Upper lobe of left lung (tissue), 6 donors: ENCODE measurements around the gene MAPK11. TPM values are rescaled to one million over a fixed set of nuclear protein-coding genes. Genes with fewer than 3 reads are reported as not detected.

Experiments used
- ATAC-seq, 2 donors: fragments of 200-7000 bp; cut with Tn5 transposase; one replicate each; pipeline ENCODE4 v1.9.1; 2022; ENCODE audit warnings: mild to moderate bottlenecking in 2 of 2, moderate library complexity in 2 of 2; ENCODE audit not compliant: low FRiP score in 2 of 2
- DNase-seq, 2 donors: peaks; one replicate each; pipeline ENCODE4 v3.0.0-alpha.2; 2019 to 2020
- H3K27ac ChIP-seq, 4 donors: fragments of 200-600 bp; sonication (generic); one replicate each; pipeline ENCODE4 v1.5.1; 2016 to 2019
- H3K27me3 ChIP-seq, 4 donors: fragments of 200-600 bp; sonication (generic); one replicate each; pipeline ENCODE4 v1.5.1; 2017 to 2019
- H3K36me3 ChIP-seq, 4 donors: fragments of 200-600 bp; sonication (generic); one replicate each; pipeline ENCODE4 v1.5.1; 2016 to 2019
- H3K4me1 ChIP-seq, 4 donors: fragments of 200-600 bp; sonication (generic); one replicate each; pipeline ENCODE4 v1.5.1; 2018 to 2019
- H3K4me3 ChIP-seq, 4 donors: fragments of 200-600 bp; sonication (generic); one replicate each; pipeline ENCODE4 v1.5.1; 2017 to 2019; ENCODE audit warnings: mild to moderate bottlenecking in 2 of 4, moderate library complexity in 1 of 4
- H3K9me3 ChIP-seq, 4 donors: fragments of 200-600 bp; sonication (generic); one replicate each; pipeline ENCODE4 v1.5.1; 2018 to 2019
- CTCF ChIP-seq, 6 experiments: fragments of 450-650 bp in 4 of 6; fragments of 200-600 bp in 2 of 6; sonication (generic) in 2 of 6; IDR thresholded peaks; one replicate each; pipeline ENCODE4 v1.5.1; 2016 to 2019; ENCODE audit warnings: antibody characterized with exemption in 6 of 6
- EP300 ChIP-seq, 4 donors: sonication (generic); formaldehyde crosslinking; IDR thresholded peaks; one replicate each; pipeline ENCODE4 v1.5.1; 2017; ENCODE audit warnings: antibody characterized with exemption in 4 of 4, control low read depth in 2 of 4
- POLR2A ChIP-seq, 4 donors: fragments of 450-650 bp; IDR thresholded peaks; one replicate each; pipeline ENCODE4 v1.5.1; 2016 to 2017; ENCODE audit warnings: antibody characterized with exemption in 4 of 4, mild to moderate bottlenecking in 2 of 4
- POLR2AphosphoS5 ChIP-seq, 2 donors: sonication (generic); formaldehyde crosslinking; IDR thresholded peaks; one replicate each; pipeline ENCODE4 v1.5.1; 2017; ENCODE audit warnings: antibody characterized with exemption in 2 of 2
- WGBS, 2 donors: methylation state at CpG; one replicate each; pipeline ENCODE4 v1.1.5; 2017 to 2018; 5-methylcytosine and 5-hydroxymethylcytosine counted together
- total RNA-seq, 6 donors: library from RNA; depleted of rRNA in 4 of 6; stranded (reverse); fragments of >200 nt in 4 of 6; gene quantifications; one replicate each; pipeline versions ENCODE4 v1.1.0 to v1.2.1, GENCODE V29; 2016 to 2021
- donor health status: DM: no; HTN: no; CAD: no; lungs with moderate emphysema.
- donor health status: DM: no; HTN: yes; CAD: no; lungs with severe emphysema.

Gene MAPK11
- total RNA-seq, 6 donors from 2014 or later: 3.1 to 27.3 (median 8.6) TPM

- Histone ChIP-seq H3K36me3 (peaks cover 0 to 3% (median 0%) of the 10 kb centered on the region in 4 donors), H3K27ac (peak overlapping the region in 3 of 4 donors; percentile 15 to 70 (median 42)), H3K4me3 (peak overlapping the region; percentile 56 to 67 (median 62)), H3K27me3 (peaks cover 0 to 13% (median 2%) of the 10 kb centered on the region in 4 donors), H3K9me3 (no peaks in the 10 kb centered on the region), H3K4me1 (peaks cover 16 to 35% (median 18%) of the 10 kb centered on the region in 4 donors)
- ATAC-seq: no peak
- WGBS, 2 donors: 34 to 41% methylated on average over 9 to 10 of the region's 11 CpGs
- no peak for DNase-seq
- TF ChIP-seq EP300 (IDR thresholded peaks at IDR 0.05) (no peak), CTCF (IDR thresholded peaks at IDR 0.05) (no peak), POLR2A (IDR thresholded peaks at IDR 0.05) (no peak), POLR2AphosphoS5 (IDR thresholded peaks at IDR 0.05) (no peak)
Observed at GRCh38 chr22:50260434-50260800, 9.8 kb downstream of the MAPK11 start.

- ATAC-seq: no peak
- no peak for DNase-seq
- no peak for TF ChIP-seq EP300 (IDR thresholded peaks at IDR 0.05)
- no peak for TF ChIP-seq POLR2A (IDR thresholded peaks at IDR 0.05)
- TF ChIP-seq POLR2AphosphoS5 (IDR thresholded peaks at IDR 0.05): no peak
- no peak for TF ChIP-seq CTCF (IDR thresholded peaks at IDR 0.05)
- Histone ChIP-seq H3K27ac (no peak overlapping the region), H3K9me3 (no peaks in the 10 kb centered on the region), H3K27me3 (peaks cover 0 to 13% (median 2%) of the 10 kb centered on the region in 4 donors), H3K4me1 (peaks cover 16 to 35% (median 18%) of the 10 kb centered on the region in 4 donors), H3K4me3 (no peak overlapping the region), H3K36me3 (peaks cover 0 to 3% (median 0%) of the 10 kb centered on the region in 4 donors)
- WGBS, 2 donors: 85 to 94% methylated on average over 12 to 15 of the region's 15 CpGs
Observed at GRCh38 chr22:50259302-50259701, 10.9 kb downstream of the MAPK11 start.

GRCh38 chr22:50258361-50259292, 11.6 kb downstream of the MAPK11 start:
- H3K9me3 ChIP-seq: no peaks in the 10 kb centered on the region
- no peak overlapping the region for H3K4me3 ChIP-seq
- TF ChIP-seq POLR2A (IDR thresholded peaks at IDR 0.05) (no peak), POLR2AphosphoS5 (IDR thresholded peaks at IDR 0.05) (no peak), CTCF (IDR thresholded peaks at IDR 0.05) (no peak), EP300 (IDR thresholded peaks at IDR 0.05) (no peak)
- H3K36me3 ChIP-seq: peaks cover 0 to 3% (median 0%) of the 10 kb centered on the region in 4 donors
- DNase-seq (peak in 1 of 2 donors; percentile 60), ATAC-seq (no peak)
- H3K27me3 ChIP-seq: peaks cover 0 to 13% (median 2%) of the 10 kb centered on the region in 4 donors
- H3K4me1 ChIP-seq: peaks cover 16 to 35% (median 18%) of the 10 kb centered on the region in 4 donors
- WGBS, 2 donors: 87 to 90% methylated on average over 22 to 24 of the region's 24 CpGs
- H3K27ac ChIP-seq: no peak overlapping the region

GRCh38 chr22:50257451-50258360, 12.5 kb downstream of the MAPK11 start:
- TF ChIP-seq EP300 (IDR thresholded peaks at IDR 0.05) (no peak), CTCF (IDR thresholded peaks at IDR 0.05) (no peak), POLR2A (IDR thresholded peaks at IDR 0.05) (no peak), POLR2AphosphoS5 (IDR thresholded peaks at IDR 0.05) (no peak)
- Histone ChIP-seq H3K9me3 (no peaks in the 10 kb centered on the region), H3K27ac (no peak overlapping the region)

More at GRCh38 chr22:50257451-50258360, 12.5 kb downstream of the MAPK11 start:
- Histone ChIP-seq H3K4me3 (no peak overlapping the region), H3K36me3 (peaks cover 0 to 3% (median 0%) of the 10 kb centered on the region in 4 donors), H3K4me1 (peaks cover 16 to 28% (median 18%) of the 10 kb centered on the region in 4 donors), H3K27me3 (peaks cover 0 to 13% (median 2%) of the 10 kb centered on the region in 4 donors)
- WGBS, 2 donors: 84% methylated on average over 6 to 31 of the region's 31 CpGs
- ATAC-seq (no peak), DNase-seq (peak in 1 of 2 donors; percentile 72)
